HG03095 (cell line): ENCODE data around the gene FDPS.

Source experiments
- ATAC-seq: cut with Tn5 transposase; IDR thresholded peaks from one replicate; pipeline ENCODE4 v1.9.1; 2021; ENCODE audit warnings: moderate library complexity; ENCODE audit not compliant: unreplicated experiment

FDPS gene

GRCh38 chr1:155308493-155309422 lies at the start of gene FDPS:
TSS of gene FDPS (plus strand) at chr1:155308866. CDS start at chr1:155309790, 924 bp downstream.
- ATAC-seq = peak; percentile 89

- no peak for ATAC-seq
These were observed 48.4 kb upstream of the FDPS start for GRCh38 chr1:155260276-155260675.

GRCh38 chr1:155261493-155261851 lies 47.2 kb upstream of the FDPS start:
- ATAC-seq = no peak

- peak; percentile 88 for ATAC-seq
These were observed 46.6 kb upstream of the FDPS start, which contains the start of gene SCAMP3 for GRCh38 chr1:155261852-155262673. TSS of gene SCAMP3 (minus strand) at chr1:155262360. CDS start at chr1:155262151, 209 bp downstream.

GRCh38 chr1:155263067-155263466 lies 45.6 kb upstream of the FDPS start:
- ATAC-seq = no peak

GRCh38 chr1:155266553-155266952 lies 42.1 kb upstream of the FDPS start:
- no peak for ATAC-seq

GRCh38 chr1:155267373-155267772 lies 41.3 kb upstream of the FDPS start:
- no peak for ATAC-seq

GRCh38 chr1:155268630-155269029 lies 40.0 kb upstream of the FDPS start:
- ATAC-seq = no peak

GRCh38 chr1:155269381-155269780 lies 39.3 kb upstream of the FDPS start:
- ATAC-seq = no peak

- ATAC-seq = peak; percentile 38
These were observed 36.0 kb upstream of the FDPS start for GRCh38 chr1:155272466-155273342.

- ATAC-seq = peak; percentile 74
These were observed 35.1 kb upstream of the FDPS start, which contains the start of gene CLK2 for GRCh38 chr1:155273343-155274245. TSS of gene CLK2 (minus strand) at chr1:155273504. CDS start at chr1:155270977, 2,527 bp downstream.

- ATAC-seq = peak; percentile 59
These were observed 31.4 kb upstream of the FDPS start, which contains the start of gene HCN3 for GRCh38 chr1:155277070-155277901. TSS of gene HCN3 (plus strand) at chr1:155277463. CDS start at chr1:155277591, 128 bp downstream.

- no peak for ATAC-seq
These were observed 30.6 kb upstream of the FDPS start for GRCh38 chr1:155277902-155278688.

GRCh38 chr1:155278689-155279160 lies 29.9 kb upstream of the FDPS start:
- ATAC-seq = no peak

- ATAC-seq = no peak
These were observed 29.4 kb upstream of the FDPS start for GRCh38 chr1:155279268-155279667.

GRCh38 chr1:155282488-155283091 lies 26.1 kb upstream of the FDPS start:
- no peak for ATAC-seq

- ATAC-seq = no peak
These were observed 24.2 kb upstream of the FDPS start for GRCh38 chr1:155284476-155284875.
